ENCODE measurements around the gene APOA1.
A peak's percentile ranks its signal among the peaks of the same experiment; 100 is the strongest.

APOA1 gene

GRCh38 chr11:116844722-116845121 lies 7.3 kb upstream of the APOA1 start:
- DNase-seq (ENCODE audit: low read depth) = no peak
- H3K4me3 ChIP-seq (ENCODE audit: low read depth, low read length) = no peak overlapping the region
- in situ Hi-C loops (cut with HindIII; ENCODE audit: low sequenced_read_pairs) = no loop called here
- no peak for TF ChIP-seq CTCF (IDR thresholded peaks at IDR 0.05; ENCODE audit: low read depth, low read length, missing control alignments)

GRCh38 chr11:116843661-116844060 lies 6.2 kb upstream of the APOA1 start:
- no peak for DNase-seq (ENCODE audit: low read depth)
- in situ Hi-C loops (cut with HindIII; ENCODE audit: low sequenced_read_pairs) = no loop called here

GRCh38 chr11:116842909-116843308 lies 5.5 kb upstream of the APOA1 start:
- in situ Hi-C loops (cut with HindIII; ENCODE audit: low sequenced_read_pairs) = no loop called here
- TF ChIP-seq CTCF (IDR thresholded peaks at IDR 0.05; ENCODE audit: low read depth, low read length, missing control alignments) = no peak
- no peak for DNase-seq (ENCODE audit: low read depth)
- no peak overlapping the region for H3K4me3 ChIP-seq (ENCODE audit: low read depth, low read length)

More at GRCh38 chr11:116843661-116844060, 6.2 kb upstream of the APOA1 start:
- no peak for TF ChIP-seq CTCF (IDR thresholded peaks at IDR 0.05; ENCODE audit: low read depth, low read length, missing control alignments)
- H3K4me3 ChIP-seq (ENCODE audit: low read depth, low read length) = no peak overlapping the region

- no peak for TF ChIP-seq CTCF (IDR thresholded peaks at IDR 0.05; ENCODE audit: low read depth, low read length, missing control alignments)
- DNase-seq (ENCODE audit: low read depth) = no peak
- in situ Hi-C loops (cut with HindIII; ENCODE audit: low sequenced_read_pairs) = no loop called here
- no peak overlapping the region for H3K4me3 ChIP-seq (ENCODE audit: low read depth, low read length)
These were observed 4.7 kb upstream of the APOA1 start for GRCh38 chr11:116842117-116842516.

- no peak overlapping the region for H3K4me3 ChIP-seq (ENCODE audit: low read depth, low read length)
- no peak for TF ChIP-seq CTCF (IDR thresholded peaks at IDR 0.05; ENCODE audit: low read depth, low read length, missing control alignments)
- no peak for DNase-seq (ENCODE audit: low read depth)
- in situ Hi-C loops (cut with HindIII; ENCODE audit: low sequenced_read_pairs) = no loop called here
These were observed 3.4 kb upstream of the APOA1 start for GRCh38 chr11:116840746-116841296.

- TF ChIP-seq CTCF (IDR thresholded peaks at IDR 0.05; ENCODE audit: low read depth, low read length, missing control alignments) = peak; percentile 23
- H3K4me3 ChIP-seq (ENCODE audit: low read depth, low read length) = no peak overlapping the region
- in situ Hi-C loops (cut with HindIII; ENCODE audit: low sequenced_read_pairs) = no loop called here
- DNase-seq (ENCODE audit: low read depth) = no peak
These were observed 2.9 kb upstream of the APOA1 start for GRCh38 chr11:116840224-116840745.

All from astrocyte of the cerebellum (primary cell).